ENCODE data around the gene SLC34A1.

DNA sequence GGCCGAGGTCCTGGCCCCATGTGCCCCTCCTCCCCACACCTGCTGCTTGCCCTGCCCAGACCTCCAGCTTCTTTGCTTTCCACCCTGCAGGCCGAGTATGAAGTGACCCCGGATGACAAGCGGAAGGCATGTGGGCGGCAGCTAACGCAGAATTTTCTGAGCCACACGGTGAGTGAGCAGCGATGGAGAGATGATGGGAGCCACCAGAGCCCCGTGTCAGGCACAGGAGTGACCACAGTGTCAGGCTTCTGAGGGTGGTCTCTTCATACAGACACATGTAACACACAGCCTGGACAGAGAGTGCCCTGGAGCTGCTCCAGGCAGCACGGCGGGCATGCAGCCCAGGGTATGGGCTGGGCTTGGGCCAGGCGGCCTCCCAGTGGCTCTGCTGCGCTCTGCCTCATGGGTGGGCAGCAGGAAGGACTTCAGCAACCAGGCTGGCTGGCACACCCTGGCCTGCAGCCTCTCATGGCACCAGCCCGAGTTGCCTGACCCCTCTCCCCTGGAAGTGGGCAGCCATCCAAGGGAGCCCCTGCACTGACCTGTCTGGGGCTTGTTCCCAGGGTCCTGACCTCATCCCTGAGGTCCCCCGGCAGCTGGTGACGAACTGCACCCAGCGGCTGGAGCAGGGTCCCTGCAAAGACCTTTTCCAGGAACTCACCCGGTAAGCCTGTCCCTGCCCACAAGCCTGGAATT, 48.1 kb downstream of the SLC34A1 start:
- no peak for TF ChIP-seq POLR2A (IDR thresholded peaks at IDR 0.05)
- no peak for TF ChIP-seq CTCF (IDR thresholded peaks at IDR 0.05)
